HG03575 (cell line): ENCODE measurements around the gene MUC5AC.

Experiments used
- ATAC-seq: cut with Tn5 transposase; IDR thresholded peaks from one replicate; pipeline ENCODE4 v1.9.1; 2021; ENCODE audit not compliant: unreplicated experiment, insufficient number of reproducible peaks, low FRiP score; ENCODE audit errors: extremely low read depth

The MUC5AC gene

DNA sequence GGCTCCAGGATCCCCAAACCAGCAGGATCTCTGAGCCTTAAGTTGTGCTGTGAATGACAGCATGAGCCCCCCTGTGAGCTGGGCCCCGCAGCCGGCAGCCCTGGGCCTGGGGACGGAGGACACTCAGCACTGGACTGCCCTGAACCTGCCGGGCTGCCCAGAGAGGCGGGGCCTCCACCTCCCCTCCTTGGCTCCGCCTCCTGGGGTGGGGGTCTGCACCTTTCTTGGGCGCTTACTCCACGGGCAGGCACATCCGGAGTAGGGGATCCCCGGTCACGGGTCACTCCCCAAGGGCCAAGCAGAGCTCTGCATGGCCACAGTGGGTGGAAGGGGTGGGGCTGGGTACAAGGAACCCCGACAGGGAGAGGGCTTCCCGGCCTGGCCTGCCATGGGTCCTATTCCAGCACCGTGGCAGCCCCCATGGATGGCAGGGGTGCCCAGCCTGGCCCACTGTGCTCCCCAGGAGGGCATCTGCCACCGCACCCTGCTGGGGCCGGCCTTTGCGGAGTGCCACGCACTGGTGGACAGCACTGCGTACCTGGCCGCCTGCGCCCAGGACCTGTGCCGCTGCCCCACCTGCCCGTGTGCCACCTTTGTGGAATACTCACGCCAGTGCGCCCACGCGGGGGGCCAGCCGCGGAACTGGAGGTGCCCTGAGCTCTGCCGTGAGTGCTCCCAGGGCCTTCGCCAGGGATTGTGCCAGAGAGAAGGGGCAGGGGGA is 70.5 kb downstream of the MUC5AC start:
- ATAC-seq, result no peak

GRCh38 chr11:1228921-1229451 is 71.2 kb downstream of the MUC5AC start:
- ATAC-seq, result no peak

DNA sequence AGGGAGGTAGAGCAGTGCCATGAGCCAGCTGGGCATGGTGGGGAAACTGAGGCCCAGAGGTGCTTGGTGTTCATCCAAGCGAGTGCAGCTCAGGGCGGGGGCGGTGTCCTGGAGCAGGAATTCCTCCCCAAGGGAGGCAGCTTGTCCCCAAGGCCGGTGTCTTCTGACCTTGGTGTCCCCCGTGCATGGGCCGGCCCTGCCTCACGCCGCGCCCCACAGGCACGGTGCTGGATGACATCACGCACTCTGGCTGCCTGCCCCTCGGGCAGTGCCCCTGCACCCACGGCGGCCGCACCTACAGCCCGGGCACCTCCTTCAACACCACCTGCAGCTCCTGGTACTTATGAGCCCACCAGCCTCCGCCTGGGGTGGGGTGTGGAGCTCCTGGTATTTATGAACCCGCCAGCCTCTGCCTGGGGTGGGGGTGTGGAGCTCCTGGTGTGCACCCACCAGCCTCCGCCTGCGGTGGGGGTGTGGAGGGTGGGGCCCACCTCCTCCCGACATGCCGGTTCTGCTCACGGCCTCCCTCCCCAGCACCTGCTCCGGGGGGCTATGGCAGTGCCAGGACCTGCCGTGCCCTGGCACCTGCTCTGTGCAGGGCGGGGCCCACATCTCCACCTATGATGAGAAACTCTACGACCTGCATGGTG is 71.8 kb downstream of the MUC5AC start:
- no peak for ATAC-seq

GRCh38 chr11:1230121-1230455 is 72.3 kb downstream of the MUC5AC start:
- no peak for ATAC-seq

- ATAC-seq, result no peak
Observed at GRCh38 chr11:1230456-1231395, 73.0 kb downstream of the MUC5AC start.

DNA sequence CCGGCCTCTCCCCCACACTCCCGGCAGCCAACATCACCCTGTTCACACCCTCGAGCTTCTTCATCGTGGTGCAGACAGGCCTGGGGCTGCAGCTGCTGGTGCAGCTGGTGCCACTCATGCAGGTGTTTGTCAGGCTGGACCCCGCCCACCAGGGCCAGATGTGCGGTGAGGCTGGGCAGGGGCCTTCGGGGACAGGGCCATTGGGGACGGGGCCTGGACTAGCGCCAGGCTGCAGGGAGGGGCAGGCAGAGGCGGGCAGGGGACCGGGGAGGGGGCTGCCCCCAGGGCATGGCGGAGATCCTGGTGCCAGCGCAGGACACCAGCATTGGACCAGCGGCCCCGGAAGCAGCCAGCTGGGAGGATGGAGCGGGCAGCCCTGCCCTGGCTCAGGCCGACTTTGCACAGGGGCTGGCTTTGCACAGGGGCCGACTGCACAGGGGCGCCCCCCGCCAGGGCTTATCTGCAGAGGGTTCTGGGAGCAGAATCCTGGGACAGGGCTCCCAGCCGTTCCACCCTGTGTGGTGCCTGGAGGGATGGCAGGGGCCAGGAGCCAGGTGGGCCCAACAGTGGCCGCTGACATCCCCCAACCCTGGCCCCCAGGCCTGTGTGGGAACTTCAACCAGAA is 73.8 kb downstream of the MUC5AC start:
- no peak for ATAC-seq

DNA sequence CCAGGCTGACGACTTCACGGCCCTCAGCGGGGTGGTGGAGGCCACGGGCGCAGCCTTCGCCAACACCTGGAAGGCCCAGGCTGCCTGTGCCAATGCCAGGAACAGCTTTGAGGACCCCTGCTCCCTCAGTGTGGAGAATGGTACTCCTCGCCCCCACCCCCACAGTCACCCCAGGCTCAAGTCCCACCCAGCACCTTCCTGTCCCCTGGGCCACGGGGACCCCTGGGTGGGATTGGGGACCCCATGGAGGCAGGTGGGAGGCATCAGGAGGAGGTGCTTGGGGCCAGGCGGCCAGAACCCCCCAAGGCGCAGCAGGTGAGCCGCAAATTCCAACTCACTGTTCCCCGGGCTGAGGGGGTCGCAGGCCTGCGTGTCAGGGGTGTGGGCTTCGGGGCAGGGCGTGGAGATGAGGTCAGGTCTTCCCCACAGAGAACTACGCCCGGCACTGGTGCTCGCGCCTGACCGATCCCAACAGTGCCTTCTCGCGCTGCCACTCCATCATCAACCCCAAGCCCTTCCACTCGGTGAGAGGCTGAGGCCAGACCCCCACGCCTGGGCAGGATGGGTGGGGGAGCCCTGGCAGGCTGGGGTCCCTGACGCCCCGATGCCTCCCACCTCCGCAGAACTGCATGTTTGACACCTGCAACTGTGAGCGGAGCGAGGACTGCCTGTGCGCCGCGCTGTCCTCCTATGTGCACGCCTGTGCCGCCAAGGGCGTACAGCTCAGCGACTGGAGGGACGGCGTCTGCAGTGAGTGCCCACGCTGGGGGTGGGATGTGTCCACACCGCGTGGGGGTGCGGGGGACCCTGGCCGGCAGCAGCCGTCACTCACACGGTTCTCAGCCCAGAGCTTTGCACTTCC is 74.5 kb downstream of the MUC5AC start:
- ATAC-seq, result no peak

DNA sequence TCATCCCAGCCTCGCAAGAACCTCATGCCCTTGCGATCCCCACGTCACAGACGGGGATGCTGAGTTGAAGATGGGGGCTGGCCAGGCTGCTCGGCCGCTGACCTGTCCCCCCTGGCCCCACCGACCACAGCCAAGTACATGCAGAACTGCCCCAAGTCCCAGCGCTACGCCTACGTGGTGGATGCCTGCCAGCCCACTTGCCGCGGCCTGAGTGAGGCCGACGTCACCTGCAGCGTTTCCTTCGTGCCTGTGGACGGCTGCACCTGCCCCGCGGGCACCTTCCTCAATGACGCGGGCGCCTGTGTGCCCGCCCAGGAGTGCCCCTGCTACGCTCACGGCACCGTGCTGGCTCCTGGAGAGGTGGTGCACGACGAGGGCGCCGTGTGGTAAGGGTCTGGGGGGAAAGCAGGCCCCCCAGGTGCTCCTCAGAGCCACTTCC is 75.1 kb downstream of the MUC5AC start:
- ATAC-seq, result no peak

DNA sequence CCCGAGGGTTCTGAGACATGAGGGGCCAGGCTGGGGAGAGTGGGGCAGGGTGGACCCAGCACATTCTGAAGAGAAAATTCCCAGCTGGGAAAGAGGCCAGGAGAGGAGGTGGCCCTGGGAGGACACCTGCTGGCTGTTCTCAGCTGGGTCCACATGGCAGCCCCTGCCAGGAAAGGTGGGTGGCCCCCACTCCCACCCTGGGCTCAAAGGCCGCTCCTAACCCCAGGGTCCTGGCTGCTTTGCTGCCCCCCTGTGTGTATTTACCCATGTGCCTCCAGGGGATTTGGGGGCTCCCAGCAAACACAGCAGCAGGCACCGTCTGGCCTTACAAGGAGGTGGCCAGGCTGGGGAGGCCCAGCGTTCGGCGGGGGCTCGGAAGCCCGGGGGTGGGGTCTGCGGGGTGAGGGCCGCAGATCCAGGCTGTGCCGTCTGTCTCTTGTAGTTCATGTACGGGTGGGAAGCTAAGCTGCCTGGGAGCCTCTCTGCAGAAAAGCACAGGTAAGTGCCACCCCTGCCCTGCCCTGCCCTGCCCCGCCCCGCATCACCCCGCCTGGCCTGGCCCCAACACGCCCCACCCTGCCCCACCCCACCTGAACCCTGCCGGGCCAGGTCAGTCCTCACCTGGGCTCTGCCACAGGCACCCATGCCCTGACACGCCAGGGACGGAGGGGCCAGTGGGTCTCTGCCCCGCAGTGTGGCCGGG is 75.7 kb downstream of the MUC5AC start:
- ATAC-seq, result no peak

GRCh38 chr11:1234054-1234720 is 76.4 kb downstream of the MUC5AC start:
- no peak for ATAC-seq

- ATAC-seq, result no peak
Observed at GRCh38 chr11:1234771-1235305, 77.1 kb downstream of the MUC5AC start.

- ATAC-seq, result no peak
Observed at GRCh38 chr11:1235306-1235900, 77.7 kb downstream of the MUC5AC start.

GRCh38 chr11:1235901-1236315 is 78.2 kb downstream of the MUC5AC start:
- no peak for ATAC-seq

DNA sequence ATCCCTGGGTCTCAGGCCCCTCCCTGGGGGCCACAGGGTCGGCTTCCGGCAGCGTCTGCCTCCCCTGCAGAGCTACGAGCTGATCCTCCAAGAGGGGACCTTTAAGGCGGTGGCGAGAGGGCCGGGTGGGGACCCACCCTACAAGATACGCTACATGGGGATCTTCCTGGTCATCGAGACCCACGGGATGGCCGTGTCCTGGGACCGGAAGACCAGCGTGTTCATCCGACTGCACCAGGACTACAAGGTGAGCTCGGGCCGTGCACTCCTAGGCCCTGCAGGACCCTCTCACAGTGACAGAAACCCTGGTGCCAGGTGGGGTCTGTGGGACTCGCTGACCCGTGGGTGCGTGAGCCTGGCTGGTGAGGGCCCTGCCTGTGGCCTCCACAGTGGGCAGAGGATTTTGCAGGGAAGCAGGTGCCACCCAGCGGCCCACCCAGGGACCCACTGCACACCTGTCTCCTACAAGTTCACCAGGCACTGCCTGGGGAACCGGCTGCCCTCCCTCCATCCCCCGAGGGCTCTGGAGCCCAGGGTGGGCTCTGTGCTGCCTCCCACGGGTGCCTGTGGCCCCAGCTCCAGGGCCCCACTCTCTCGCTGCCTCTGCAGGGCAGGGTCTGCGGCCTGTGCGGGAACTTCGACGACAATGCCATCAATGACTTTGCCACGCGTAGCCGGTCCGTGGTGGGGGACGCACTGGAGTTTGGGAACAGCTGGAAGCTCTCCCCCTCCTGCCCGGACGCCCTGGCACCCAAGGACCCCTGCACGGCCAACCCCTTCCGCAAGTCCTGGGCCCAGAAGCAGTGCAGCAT is 78.8 kb downstream of the MUC5AC start:
- no peak for ATAC-seq

- ATAC-seq, result no peak
Observed at GRCh38 chr11:1237128-1237580, 79.4 kb downstream of the MUC5AC start.

DNA sequence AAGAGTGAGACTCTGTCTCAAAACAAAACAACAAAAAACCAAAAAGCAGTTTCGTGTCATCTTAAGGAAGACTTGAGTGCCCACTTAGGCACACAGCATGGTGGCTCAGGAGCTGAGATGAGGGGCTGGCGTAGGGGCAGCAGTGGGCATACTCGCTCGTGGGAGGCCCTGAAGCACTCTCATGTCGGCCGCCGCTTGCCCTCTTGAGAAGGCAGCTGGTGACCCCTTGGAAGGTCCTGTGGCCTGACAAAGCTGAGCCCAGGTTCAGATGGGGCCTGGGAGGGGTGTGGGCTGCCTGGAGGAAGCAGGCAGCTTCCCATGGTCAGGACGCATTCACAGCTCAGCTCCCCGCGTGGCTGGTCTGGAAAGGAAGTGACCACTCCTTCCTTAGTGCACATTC is 80.1 kb downstream of the MUC5AC start:
- no peak for ATAC-seq
